DMS153 treated with DMSO at 0.1 percent for 48 hours (cell line): ENCODE measurements around the gene PDLIM5.

ENCODE experiments used
- DNase-seq: peaks from one replicate; lab custom pipeline; 2025; ENCODE audit not compliant: unreplicated experiment; lab: John Stamatoyannopoulos, UW

PDLIM5 gene

GRCh38 chr4:94426783-94427182, 25.0 kb upstream of the PDLIM5 start:
- DNase-seq = no peak

- no peak for DNase-seq
Observed at GRCh38 chr4:94428884-94429283, 22.9 kb upstream of the PDLIM5 start.

GRCh38 chr4:94430406-94430805, 21.3 kb upstream of the PDLIM5 start:
- DNase-seq = no peak

GRCh38 chr4:94431388-94431787, 20.4 kb upstream of the PDLIM5 start:
- DNase-seq = no peak

- no peak for DNase-seq
Observed at GRCh38 chr4:94434505-94434904, 17.2 kb upstream of the PDLIM5 start.

- no peak for DNase-seq
Observed at GRCh38 chr4:94435874-94436273, 15.9 kb upstream of the PDLIM5 start.

GRCh38 chr4:94436512-94436911, 15.2 kb upstream of the PDLIM5 start:
- no peak for DNase-seq

- no peak for DNase-seq
Observed at GRCh38 chr4:94439606-94440005, 12.1 kb upstream of the PDLIM5 start.

- no peak for DNase-seq
Observed at GRCh38 chr4:94441838-94442237, 9.9 kb upstream of the PDLIM5 start.

GRCh38 chr4:94442251-94442650, 9.5 kb upstream of the PDLIM5 start:
- no peak for DNase-seq

- DNase-seq = no peak
Observed at GRCh38 chr4:94446386-94446785, 5.4 kb upstream of the PDLIM5 start.

- DNase-seq = no peak
Observed at GRCh38 chr4:94447754-94448411, 3.9 kb upstream of the PDLIM5 start.

GRCh38 chr4:94448815-94449375, 2.8 kb upstream of the PDLIM5 start:
- no peak for DNase-seq

GRCh38 chr4:94451051-94451694, 569 bp upstream of the PDLIM5 start:
- no peak for DNase-seq

- DNase-seq = peak; percentile 37
Observed at GRCh38 chr4:94452476-94453371, 982 bp downstream of the PDLIM5 start.

GRCh38 chr4:94453391-94453963, 1.7 kb downstream of the PDLIM5 start:
- no peak for DNase-seq

GRCh38 chr4:94454405-94454804, 2.7 kb downstream of the PDLIM5 start:
- no peak for DNase-seq

GRCh38 chr4:94455081-94455480, 3.3 kb downstream of the PDLIM5 start:
- DNase-seq = no peak

GRCh38 chr4:94457692-94458106, 6.0 kb downstream of the PDLIM5 start:
- no peak for DNase-seq

GRCh38 chr4:94458682-94459081, 6.9 kb downstream of the PDLIM5 start:
- DNase-seq = no peak

GRCh38 chr4:94459462-94460161, 7.9 kb downstream of the PDLIM5 start:
- no peak for DNase-seq
